Urothelium cell line (cell line): Measurements from ENCODE around the gene DPF1.

Experiments
- DNase-seq: peaks from one replicate; pipeline ENCODE4 v3.0.0; 2011; ENCODE audit warnings: low spot score, mixed read lengths
- FAIRE-seq: peaks from 2 replicates; lab custom pipeline; 2011; peaks lifted over from hg19 to GRCh38; lab: Jason Lieb, UNC

The DPF1 gene

GRCh38 chr19:38170334-38170733 is 53.7 kb downstream of the DPF1 start:
- DNase-seq = no peak
- no peak for FAIRE-seq

- DNase-seq = no peak
- FAIRE-seq = no peak
Observed at GRCh38 chr19:38168637-38169036, 55.4 kb downstream of the DPF1 start.

GRCh38 chr19:38165335-38165734 is 58.7 kb downstream of the DPF1 start:
- FAIRE-seq (no peak), DNase-seq (no peak)

GRCh38 chr19:38164526-38164925 is 59.5 kb downstream of the DPF1 start:
- DNase-seq (no peak), FAIRE-seq (no peak)

GRCh38 chr19:38163419-38164290 is 60.4 kb downstream of the DPF1 start:
- no peak for FAIRE-seq
- DNase-seq = no peak

GRCh38 chr19:38162632-38163031 is 61.4 kb downstream of the DPF1 start:
- FAIRE-seq (no peak), DNase-seq (no peak)

GRCh38 chr19:38162094-38162493 is 61.9 kb downstream of the DPF1 start:
- no peak for DNase-seq
- no peak for FAIRE-seq
